ENCODE results near the gene LYZL1.
"Not testable (repeated sequence)": the region's sequence is repeated elsewhere in the genome, so short reads cannot be mapped to it uniquely, and the experiment has no call there.

Gene LYZL1

GRCh38 chr10:29310463-29310862 lies 21.6 kb downstream of the LYZL1 start:
- DNase-seq = not testable (repeated sequence)

GRCh38 chr10:29313071-29313470 lies 24.2 kb downstream of the LYZL1 start:
- no peak for DNase-seq

GRCh38 chr10:29314726-29315125 lies 25.9 kb downstream of the LYZL1 start:
- no peak for DNase-seq

- DNase-seq = no peak
Observed at GRCh38 chr10:29315814-29316213, 26.9 kb downstream of the LYZL1 start.

GRCh38 chr10:29316308-29317026 lies 27.6 kb downstream of the LYZL1 start:
- no peak for DNase-seq

- no peak for DNase-seq
Observed at GRCh38 chr10:29317027-29317420, 28.2 kb downstream of the LYZL1 start.

GRCh38 chr10:29317423-29318021 lies 28.7 kb downstream of the LYZL1 start:
- DNase-seq = peak; percentile 44

- DNase-seq = peak; percentile 32
Observed at GRCh38 chr10:29318141-29319071, 29.5 kb downstream of the LYZL1 start.

- no peak for DNase-seq
Observed at GRCh38 chr10:29319205-29319781, 30.4 kb downstream of the LYZL1 start.

- not testable (repeated sequence) for DNase-seq
Observed at GRCh38 chr10:29320680-29321121, 31.8 kb downstream of the LYZL1 start.

GRCh38 chr10:29321656-29322055 lies 32.8 kb downstream of the LYZL1 start:
- no peak for DNase-seq

- DNase-seq = no peak
Observed at GRCh38 chr10:29322918-29323317, 34.0 kb downstream of the LYZL1 start.

- no peak for DNase-seq
Observed at GRCh38 chr10:29323367-29323766, 34.5 kb downstream of the LYZL1 start.

- no peak for DNase-seq
Observed at GRCh38 chr10:29324220-29324841, 35.5 kb downstream of the LYZL1 start.

GRCh38 chr10:29326299-29326698 lies 37.4 kb downstream of the LYZL1 start:
- no peak for DNase-seq

- DNase-seq = no peak
Observed at GRCh38 chr10:29326886-29327745, 38.2 kb downstream of the LYZL1 start.

- DNase-seq = no peak
Observed at GRCh38 chr10:29327746-29328102, 38.9 kb downstream of the LYZL1 start.

GRCh38 chr10:29328983-29329382 lies 40.1 kb downstream of the LYZL1 start:
- DNase-seq = no peak

- DNase-seq = peak; percentile 3
Observed at GRCh38 chr10:29329420-29329819, 40.5 kb downstream of the LYZL1 start.

- DNase-seq = peak; percentile 57
Observed at GRCh38 chr10:29332061-29332760, 43.3 kb downstream of the LYZL1 start.

GRCh38 chr10:29332761-29333148 lies 43.9 kb downstream of the LYZL1 start:
- no peak for DNase-seq
